ENCODE data around the gene RERGL.

DNA sequence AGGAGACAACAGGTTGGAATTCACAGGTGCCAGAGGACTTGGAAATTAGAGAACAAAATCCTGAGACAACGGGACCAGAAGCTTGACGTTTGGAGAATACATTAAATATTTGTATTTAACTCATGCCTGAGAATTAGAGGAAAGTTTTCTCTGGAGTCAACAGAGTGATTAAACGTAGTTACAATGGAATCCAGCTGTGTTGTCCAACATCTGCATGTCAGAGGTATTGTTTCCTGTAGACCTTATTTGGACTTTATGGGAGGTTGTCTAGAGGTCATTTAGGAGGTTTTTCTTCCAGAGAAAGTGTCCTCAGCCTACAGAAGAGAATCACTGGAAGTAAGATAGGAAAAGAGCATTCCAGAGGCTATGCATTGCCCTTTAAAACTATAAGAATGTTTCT lies 45.1 kb upstream of the RERGL start:
- no peak for TF ChIP-seq POLR2A (IDR thresholded peaks at IDR 0.05)
- TF ChIP-seq, protein P1, sequence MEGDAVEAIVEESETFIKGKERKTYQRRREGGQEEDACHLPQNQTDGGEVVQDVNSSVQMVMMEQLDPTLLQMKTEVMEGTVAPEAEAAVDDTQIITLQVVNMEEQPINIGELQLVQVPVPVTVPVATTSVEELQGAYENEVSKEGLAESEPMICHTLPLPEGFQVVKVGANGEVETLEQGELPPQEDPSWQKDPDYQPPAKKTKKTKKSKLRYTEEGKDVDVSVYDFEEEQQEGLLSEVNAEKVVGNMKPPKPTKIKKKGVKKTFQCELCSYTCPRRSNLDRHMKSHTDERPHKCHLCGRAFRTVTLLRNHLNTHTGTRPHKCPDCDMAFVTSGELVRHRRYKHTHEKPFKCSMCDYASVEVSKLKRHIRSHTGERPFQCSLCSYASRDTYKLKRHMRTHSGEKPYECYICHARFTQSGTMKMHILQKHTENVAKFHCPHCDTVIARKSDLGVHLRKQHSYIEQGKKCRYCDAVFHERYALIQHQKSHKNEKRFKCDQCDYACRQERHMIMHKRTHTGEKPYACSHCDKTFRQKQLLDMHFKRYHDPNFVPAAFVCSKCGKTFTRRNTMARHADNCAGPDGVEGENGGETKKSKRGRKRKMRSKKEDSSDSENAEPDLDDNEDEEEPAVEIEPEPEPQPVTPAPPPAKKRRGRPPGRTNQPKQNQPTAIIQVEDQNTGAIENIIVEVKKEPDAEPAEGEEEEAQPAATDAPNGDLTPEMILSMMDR (IDR thresholded peaks at IDR 0.05) = no peak
